Vagina (tissue), 2 donors: ENCODE measurements around the gene GNG7.

Source experiments
- POLR2A ChIP-seq, 2 donors: fragments of 450-650 bp; IDR thresholded peaks; one replicate each; pipeline ENCODE4 v1.6.1; 2017; ENCODE audit warnings: antibody characterized with exemption in 2 of 2, mild to moderate bottlenecking in 2 of 2, moderate library complexity in 2 of 2
- POLR2AphosphoS5 ChIP-seq, 2 donors: sonication (generic); formaldehyde crosslinking; IDR thresholded peaks; one replicate each; pipeline ENCODE4 v1.9.0; 2017; ENCODE audit warnings: antibody characterized with exemption in 2 of 2, mild to moderate bottlenecking in 2 of 2, low read depth in 1 of 2; ENCODE audit not compliant: insufficient read depth in 1 of 2

DNA sequence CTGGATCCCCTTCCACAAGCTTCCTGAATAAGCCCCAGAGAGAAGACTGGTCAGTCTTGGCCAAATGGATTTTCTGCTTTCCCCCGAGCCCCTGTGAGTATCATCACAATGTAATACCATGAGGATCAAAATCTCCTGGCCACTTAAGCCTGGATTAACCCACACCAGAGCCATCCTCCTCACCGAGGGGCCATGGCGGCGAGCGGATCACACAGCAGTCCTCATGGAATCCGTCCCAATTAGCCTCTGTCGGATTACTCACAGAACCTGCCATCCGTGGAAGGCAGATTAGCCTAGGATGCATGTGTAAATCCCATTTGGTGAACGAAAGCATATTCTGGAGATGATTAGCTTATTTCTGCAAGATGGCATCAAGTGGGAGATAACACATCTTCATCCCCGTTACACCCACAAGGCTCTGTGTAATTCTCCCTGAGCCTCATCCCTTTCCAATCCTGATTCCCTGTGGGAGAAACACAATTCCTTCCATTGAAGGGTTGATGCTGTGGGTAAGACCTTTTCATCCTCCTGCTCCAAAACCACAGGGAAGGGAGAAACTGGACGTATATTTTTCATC, 42.5 kb downstream of the GNG7 start:
- no peak for TF ChIP-seq POLR2A (IDR thresholded peaks at IDR 0.05)
- no peak for TF ChIP-seq POLR2AphosphoS5 (IDR thresholded peaks at IDR 0.05; ENCODE audit: insufficient read depth in 1 of 2, low read depth in 1 of 2)
